HG02870 (cell line): ENCODE data around the gene DEPDC1B.
"Not testable (repeated sequence)": the region's sequence is repeated elsewhere in the genome, so short reads cannot be mapped to it uniquely, and the experiment has no call there.

Experiments
- ATAC-seq: cut with Tn5 transposase; IDR thresholded peaks from one replicate; pipeline ENCODE4 v1.9.1; 2021; ENCODE audit warnings: mild to moderate bottlenecking, moderate library complexity; ENCODE audit not compliant: unreplicated experiment

The DEPDC1B gene

DNA sequence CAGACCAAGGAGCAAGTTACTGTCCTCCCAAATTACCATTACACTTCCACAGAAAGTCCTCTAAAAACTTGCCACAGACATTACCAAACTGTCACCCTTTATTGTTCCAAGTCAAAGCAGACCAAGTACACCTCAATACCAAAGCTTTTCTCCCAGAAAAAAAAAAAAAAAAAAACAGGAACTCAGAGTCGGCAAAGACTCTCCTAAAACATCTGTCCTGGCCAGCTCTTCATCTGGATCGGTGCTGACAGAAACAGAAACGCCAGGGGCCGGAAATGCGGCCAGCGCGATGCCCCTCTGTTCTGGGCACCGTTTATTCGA, 718 bp downstream of the DEPDC1B start:
- no peak for ATAC-seq

DNA sequence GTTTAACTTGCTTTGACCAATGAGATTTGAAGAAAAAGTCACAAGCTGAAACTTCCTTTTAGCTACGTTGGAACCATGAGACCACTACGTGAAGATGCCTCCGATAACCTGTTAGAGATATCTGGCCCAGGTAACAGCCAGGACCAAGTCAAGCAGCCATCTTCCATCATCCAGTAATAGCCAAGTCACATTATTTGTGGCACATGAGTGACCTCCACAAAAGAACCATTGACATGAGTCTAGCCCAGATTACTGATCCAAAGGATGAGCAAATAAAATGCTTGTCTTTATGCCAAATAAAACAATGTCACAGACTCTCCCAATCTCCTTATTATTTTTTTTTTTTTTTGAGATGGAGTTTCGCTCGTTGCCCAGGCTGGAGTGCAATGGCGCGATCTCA, 1.6 kb downstream of the DEPDC1B start:
- ATAC-seq = no peak

DNA sequence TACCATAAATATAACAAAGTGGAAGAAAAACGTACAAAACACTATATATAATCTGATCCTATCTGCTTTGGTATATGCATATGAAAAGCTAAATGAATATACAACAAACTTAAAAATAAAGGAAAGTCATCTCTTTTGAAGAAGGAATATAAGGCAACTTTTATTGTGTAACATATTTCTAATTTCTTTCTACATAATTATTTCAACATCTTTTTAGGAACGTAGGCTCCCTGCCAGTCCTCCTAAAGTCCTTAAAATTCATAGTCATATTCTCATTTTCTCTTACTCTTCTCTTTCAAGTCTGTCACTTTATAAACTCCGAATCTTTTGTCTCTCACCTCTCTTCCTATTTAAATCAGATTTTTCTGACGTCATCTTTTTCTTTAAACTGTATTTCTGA, 9.6 kb downstream of the DEPDC1B start:
- no peak for ATAC-seq

DNA sequence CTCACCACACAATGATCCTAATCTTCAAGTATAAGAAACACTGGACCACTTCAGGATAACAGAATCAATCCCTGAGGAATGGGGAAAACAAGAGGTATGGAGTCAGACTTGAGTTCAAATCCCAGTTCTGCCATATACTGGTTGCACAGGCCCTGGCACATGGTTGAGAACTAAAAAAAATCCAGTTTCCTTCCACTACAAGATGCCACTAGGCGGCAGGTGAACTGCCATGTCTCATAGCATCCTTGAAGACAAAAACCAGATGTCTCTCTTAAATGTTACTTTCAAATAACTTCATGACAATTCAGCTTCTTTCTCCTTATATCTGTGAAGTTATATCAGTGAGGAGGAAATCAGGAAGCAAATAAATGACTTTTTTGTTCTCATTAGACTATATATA, 11.0 kb downstream of the DEPDC1B start:
- no peak for ATAC-seq

DNA sequence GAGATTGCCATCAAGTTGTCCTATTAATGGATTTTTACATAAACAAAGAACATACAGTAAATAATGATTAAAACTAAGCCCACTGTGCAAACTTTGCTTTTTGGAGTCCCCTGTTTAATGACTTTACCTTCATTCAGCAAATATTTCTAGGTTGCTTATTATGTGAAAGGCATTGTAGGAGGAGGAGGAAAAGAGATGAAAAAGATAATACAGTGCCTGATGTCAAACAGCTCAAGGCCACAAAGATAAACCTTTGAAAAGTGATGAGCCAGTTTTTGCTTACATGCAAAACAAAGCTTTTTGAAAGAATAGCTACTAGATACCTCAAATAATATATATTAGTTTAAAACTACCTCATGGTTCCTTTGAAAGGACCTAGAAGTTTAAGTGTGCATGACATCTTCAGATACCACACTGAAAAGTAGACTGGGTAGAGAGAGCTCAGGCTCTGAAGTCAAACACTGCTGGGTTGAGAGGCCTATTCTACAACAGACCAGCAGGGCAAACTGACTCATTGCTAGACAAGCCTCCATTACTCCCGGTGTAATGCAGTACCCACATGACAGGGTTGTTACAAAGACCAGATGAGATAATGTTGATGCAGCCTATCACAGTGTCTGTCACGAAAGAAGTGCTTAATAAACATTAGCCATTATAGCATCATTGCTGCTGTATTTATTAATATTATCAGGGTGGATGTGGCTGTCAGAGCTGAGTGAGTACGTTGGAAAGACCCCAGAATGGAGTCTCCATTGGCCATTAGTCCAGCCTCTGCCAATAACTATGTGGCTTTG, 11.8 kb downstream of the DEPDC1B start:
- ATAC-seq = peak; percentile 96

DNA sequence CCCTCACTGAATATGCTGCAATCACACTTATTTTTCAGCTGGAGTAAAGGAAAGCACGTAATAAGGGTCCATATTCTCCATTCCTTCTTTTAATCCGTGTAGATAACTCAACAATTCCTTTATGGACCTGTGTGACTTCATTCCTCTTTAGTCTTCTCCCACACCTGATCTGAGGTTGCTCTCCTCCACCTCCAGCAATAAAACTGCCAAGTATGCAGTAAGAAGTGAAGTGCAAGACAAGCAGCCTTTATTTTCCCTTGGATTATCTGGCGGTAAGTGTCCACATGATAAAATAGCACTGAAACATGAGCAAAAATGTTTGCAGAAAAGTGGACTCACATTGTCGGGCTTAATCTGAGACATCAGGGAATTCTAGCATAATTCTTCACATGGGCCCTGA, 13.8 kb downstream of the DEPDC1B start:
- ATAC-seq = no peak

DNA sequence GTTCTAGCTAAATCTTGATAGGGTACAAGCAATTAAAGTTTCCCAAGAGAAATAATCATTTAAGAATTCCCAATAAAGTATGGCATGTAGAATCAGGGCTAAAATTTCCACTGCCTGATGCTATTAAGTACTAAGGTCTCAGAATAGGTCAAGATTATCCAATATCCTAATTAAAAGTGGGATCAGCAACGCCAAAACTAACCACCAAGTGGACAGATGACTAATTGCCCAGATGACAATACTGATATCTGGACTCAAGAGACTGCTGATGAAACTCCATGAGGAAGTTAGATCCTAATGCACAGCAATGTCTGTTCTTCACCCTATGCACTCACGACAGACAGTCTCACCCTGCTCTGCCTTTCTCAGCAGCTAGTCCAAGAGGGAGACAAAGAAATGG, 14.3 kb downstream of the DEPDC1B start:
- ATAC-seq = no peak

DNA sequence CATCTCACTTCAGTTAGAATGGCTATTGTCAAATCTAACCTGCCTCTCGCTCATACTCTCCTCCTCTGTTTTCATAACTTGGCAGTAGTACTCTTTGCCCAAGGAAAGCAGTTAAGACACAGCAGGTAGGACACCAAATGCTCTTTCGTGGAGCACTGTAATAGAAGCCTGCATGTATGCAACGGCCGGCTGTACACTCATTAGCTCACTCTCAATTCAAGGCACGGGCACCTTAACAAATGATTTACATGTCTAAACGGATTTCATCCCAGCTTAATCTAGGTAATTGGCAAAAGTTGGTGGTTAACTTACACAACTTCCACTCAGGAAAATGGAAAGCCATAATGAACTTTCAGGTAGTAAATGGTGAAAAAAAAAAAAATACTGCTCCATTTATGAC, 14.9 kb downstream of the DEPDC1B start:
- ATAC-seq = no peak

DNA sequence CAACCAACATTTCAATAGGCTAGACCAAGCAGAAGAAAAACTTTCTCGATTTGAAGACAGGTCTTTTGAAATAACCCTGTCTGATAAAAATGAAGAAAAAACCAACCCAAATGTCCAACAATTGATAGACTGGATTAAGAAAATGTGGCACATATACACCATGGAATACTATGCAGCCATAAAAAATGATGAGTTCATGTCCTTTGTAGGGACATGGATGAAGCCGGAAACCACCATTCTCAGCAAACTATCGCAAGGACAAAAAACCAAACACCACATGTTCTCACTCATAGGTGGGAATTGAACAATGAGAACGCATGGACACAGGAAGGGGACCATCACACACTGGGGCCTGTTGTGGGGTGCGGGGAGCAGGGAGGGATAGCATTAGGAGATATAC, 18.0 kb downstream of the DEPDC1B start:
- ATAC-seq = not testable (repeated sequence)

DNA sequence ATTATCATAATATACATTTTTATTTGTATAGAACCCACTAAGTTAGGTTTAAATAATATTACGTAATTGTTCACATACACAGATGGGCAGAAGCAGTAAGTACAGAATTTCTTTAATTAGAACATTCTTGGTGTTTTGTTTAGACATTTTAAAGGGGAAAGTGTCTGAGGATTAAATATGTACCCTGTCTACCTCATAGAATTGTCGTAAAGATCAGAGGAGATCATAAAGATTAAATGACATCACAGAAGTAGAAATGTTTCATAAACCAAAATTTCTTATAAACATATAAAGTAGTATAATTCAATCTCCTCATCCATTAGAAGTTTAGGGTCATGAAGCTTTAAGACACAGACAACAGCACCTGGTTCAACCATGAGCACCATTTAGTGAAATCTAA, 20.1 kb downstream of the DEPDC1B start:
- ATAC-seq = no peak

DNA sequence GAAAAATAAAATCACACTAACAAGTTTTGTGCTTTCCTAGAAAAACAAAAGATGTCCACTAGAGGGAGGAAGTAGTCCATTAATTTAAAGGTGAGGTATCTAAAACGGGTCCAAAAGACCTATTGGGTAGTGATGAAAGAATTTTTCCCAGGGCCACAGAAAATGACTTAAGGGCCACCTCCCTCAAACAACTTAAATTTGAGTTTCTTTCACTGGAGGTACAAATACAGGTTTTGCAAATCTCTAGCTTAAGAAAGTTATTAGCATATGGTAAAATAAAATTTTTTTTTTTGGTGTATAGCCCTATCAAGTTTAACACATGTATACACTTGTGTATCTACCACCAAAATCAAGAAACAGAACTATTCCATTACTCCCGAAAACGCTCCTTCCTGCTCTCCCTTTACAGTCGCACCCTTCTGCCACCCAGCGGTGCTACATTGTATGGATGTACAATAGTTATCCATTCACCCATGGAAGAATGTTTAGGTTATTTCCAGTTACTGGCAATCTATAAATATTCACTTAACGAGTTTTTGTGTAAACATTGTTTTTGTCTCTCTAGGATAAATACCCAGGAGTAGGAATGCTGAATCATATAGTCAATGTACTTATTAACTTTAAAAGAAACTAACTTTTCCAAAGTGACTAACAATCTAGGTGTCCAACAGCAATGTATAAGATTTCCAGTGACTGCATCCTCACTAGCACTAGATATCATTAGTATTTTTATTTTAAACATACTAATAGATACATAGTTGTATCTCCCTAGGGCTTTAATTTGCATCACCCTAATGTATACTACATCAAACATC, 21.9 kb downstream of the DEPDC1B start:
- no peak for ATAC-seq

DNA sequence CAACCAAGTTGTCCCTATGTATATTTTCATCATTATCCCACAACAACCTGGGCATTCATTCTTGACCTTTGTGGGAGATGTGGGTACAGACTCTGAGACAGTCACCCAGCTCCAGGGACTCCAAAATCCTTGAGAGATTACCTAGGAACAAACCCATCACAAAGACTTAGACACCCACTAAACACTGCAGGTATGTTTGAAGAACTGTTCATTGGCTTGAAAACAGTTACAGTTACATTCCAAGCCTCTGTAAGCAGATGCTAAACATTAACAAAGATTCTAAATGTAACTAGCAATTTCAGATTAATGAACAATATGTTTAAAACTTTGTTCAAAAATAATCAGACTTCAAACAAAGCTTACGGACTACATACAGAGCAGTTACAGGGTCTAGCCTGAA, 24.7 kb downstream of the DEPDC1B start:
- no peak for ATAC-seq

DNA sequence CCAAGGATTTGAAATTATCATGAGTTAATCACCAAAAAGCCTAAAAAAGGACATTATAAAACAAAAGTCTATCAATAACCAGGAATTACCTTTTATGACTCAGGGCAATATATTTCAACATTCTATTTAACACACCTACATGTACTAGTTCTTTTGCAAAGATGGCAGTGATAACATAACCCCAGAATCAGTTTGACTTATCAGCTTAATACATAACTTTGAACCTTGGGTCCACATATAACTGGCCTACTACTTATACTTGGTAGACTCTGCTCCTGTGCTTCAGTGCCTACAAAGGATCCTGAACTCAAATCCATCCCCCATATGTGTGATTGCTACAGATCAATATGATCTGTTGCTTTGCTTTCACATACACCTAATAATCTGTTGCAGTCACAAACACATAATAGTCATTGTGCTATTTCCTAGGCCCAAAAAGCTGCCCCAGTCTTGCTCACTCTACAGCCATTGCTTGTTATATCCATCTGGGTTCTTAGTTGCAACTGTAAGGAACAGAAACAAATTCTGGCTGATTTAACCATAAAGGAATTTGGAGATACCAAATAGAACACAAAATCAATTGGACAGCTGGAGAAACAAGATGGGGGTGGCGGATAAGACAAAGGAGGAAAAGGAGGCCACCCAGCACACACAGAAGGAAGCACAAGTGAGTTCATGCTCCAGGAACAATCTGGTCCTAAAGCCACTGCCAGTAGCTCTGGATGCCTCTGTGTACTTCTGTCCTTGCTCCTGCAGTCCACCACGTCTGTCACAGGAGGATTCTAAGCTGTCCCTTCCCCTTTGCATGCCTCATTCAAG, 25.5 kb downstream of the DEPDC1B start:
- no peak for ATAC-seq

DNA sequence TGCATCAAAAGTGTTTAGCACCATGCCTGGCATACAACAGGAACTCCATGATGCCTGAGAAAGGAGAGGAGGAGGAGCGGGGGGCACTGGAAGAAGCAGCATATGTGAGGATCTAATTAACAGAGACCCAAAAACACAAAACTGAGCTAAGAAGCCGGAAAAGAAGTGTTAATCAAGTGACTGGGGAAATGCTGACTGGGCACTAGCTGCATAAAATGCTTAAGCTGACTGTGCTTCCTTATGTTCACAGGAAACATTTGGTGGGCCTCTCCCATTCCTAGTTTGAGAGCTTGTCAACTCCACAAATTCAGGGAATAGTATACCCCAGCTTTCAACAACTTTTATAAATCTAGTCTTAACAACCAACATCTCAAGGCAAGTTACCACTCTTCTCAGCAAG, 26.6 kb downstream of the DEPDC1B start:
- ATAC-seq = no peak

DNA sequence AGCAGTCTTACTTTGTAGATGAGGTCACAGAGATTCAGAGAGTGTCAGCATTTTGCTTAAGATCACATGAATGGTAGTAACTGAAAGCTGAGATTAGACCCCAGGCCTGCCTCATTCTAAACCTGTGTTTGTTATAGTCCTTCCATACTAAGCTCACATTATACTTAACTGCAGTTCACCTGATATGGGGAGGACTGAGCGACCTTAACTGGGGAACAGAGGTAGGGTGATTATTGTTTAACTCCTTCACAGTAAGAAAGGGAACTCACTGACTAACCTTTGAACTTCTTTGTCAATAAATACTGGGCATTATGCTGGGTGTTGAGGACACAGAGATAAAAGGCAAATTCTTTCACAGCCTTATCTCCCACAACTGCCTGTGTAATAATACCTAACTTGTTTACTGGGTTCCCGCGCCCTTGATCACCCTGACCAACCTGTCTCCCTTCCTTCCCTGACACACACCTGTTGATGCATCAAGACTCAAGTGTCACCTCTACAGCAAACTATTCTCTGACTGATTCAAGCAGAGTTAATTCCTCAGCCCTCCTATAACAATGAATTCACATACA, 27.2 kb downstream of the DEPDC1B start:
- ATAC-seq = no peak

DNA sequence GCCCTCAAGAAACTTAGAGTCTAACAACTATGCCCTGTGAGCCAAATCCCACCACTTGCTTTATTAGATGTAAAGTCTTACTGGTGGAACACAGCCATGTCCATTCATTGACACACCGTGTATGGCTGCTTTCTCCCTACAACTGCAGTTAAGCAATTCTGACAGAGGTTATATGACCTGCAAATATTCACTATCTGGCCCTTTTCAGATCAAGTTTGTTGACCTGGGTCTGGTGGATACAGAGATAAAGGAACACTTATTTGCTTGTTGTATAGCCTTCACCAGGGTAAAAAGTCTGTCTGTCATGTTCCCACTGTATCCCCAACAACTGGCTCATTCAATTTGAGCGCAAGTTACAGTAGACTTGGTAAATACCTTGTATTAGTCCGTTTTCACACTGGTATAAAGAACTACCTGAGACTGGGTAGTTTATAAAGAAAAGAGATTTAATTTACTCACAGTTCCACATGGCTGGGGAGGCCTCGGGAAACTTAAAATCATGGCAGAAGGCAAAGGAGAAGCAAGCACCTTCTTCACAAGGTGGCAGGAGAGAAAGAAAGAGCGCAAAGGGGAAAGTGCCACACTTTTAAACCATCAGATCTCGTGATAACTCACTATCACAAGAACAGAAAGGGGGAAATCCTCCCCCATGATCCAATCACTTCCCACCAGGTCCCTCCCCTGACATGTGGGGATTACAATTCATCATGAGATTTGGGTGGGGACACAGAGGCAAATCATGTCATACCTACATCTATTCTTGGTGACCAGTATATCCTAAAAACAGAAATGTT, 27.9 kb downstream of the DEPDC1B start:
- no peak for ATAC-seq

DNA sequence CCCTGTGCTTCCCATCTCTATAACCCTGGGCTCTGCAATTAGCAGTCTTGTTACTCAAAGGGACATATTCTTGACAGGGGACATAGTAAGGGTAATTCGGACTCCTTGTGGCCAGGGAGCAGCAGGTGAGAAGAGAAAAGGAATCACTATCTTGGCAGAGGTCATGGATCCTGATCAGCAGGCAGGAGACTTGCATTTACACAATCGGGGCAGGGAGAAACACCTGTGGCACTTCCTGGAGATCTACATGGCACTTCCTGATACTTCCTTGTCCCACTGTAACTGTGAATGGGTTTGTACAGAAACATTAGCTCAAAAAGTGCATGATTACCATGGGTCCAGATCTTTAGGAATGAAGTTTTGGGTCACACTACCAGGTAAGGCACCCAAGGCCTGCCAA, 29.2 kb downstream of the DEPDC1B start:
- ATAC-seq = no peak

DNA sequence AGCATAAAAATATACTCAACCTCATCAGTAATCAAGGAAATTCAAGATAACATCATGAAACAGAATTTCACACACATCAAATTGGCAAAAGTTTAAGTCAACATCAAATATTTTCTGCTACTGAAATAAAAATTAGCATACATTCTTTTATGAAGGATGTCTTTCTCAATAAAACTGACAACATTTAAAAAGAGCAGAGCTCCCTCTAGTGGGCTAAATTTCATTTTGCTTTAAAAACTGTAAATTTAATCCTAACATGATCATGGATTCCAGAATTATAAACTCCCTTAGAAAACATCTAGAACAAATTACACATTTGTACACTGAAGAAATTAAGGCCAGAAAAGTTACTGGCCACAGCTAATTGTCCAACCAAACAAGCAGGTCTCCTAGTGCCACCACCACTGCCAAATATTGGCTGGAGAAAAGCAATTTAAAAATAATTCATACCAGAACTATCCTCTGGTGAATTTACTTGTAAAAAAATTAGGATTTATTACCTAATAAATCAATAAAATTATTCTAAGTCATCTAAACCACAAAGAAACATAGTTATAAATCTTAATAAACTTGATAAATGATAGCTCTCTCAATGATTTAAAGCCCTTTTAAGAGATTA, 31.2 kb downstream of the DEPDC1B start:
- no peak for ATAC-seq

DNA sequence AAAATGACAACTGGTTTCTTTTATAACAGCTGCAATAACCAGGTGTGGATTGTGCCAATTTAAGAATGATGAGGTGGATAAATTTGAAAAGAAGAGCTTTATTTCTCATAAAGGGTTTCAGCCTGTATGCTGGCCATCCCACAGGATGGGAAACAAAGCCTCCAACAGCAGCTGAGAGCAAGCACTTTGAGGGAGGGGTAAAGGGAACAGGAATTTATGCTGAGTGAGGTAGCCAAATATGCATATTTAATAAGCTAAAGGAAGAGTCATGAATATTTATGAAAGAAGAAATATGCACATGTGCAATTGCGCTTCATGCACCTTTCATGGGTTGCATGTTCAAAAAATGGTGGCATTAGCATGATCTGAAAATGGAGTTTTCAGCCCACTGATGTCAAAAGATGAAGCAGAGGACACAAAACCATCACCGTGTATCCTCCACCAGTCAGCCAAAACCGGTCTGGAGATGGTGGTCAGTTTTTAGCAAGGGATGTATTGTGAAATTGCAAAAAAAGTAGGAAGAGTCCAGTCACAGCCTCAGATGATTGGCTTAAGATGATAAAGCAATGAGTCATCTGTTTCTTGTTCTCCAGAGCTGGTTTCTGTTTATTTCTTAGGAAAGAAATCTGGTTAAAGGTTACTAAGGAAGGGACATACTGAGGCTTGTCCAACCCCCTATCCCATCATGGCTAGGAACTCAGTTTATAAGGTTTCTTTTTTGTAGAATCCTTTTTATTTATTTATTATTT, 47.9 kb downstream of the DEPDC1B start:
- ATAC-seq = no peak
